Heart left ventricle (tissue), 13 donors: ENCODE data around the gene SERPINE1.

ENCODE experiments used
- CTCF ChIP-seq, 12 donors: fragments of 200-600 bp; sonication (generic) in 4 of 12; IDR thresholded peaks; one replicate each; pipeline versions ENCODE4 v1.5.0 to v1.8.0; 2018 to 2022; ENCODE audit warnings: antibody characterized with exemption in 12 of 12, mild to moderate bottlenecking in 5 of 12
- POLR2A ChIP-seq, 2 donors: fragments of 450-650 bp; IDR thresholded peaks; one replicate each; pipeline ENCODE4 v1.6.1; 2017; ENCODE audit warnings: antibody characterized with exemption in 2 of 2, mild to moderate bottlenecking in 2 of 2, moderate library complexity in 2 of 2
- donor health status: ischemic (EF 13 %, LVEDD 7.1; RV severe dilation, severe dysfunction).
- donor health status: DM: no; HTN: yes; CAD: no.
- donor health status: DM: no; HTN: no; CAD: no.
- donor health status: ischemic (EF 25% LVEDD 6.9; RV normal size, moderate dysfunction).
- donor health status: ischemic (EF 25% LVEDD 5.7; RV mildly dilated, moderate dysfunction).
- donor health status: ischemic (EF 35%, LVEDD 5.7; RV mildly dilated, moderate dysfunction).
- donor health status: nonischemic (EF 11% LVEDD 7.7; RV severe dilation, severe dysfunction).
- donor health status: DM: yes; HTN: yes; CAD: no.
- donor health status: PGD.
- donor health status: ischemic (EF 29% LVEDD 5.4; RV normal size, mild dysfunction).
- donor health status: nonischemic (EF 23%, LVEDD 6.1; RV moderate dilation, normal function).

- no peak for TF ChIP-seq CTCF (IDR thresholded peaks at IDR 0.05)
- TF ChIP-seq POLR2A (IDR thresholded peaks at IDR 0.05), result no peak
Observed at GRCh38 chr7:101096957-101097347, 30.0 kb upstream of the SERPINE1 start.
